Measurements from ENCODE around the gene COQ10A. TPM values are rescaled to one million over a fixed set of nuclear protein-coding genes. Genes with fewer than 3 reads are reported as not detected.
"Not testable (repeated sequence)": the region's sequence is repeated elsewhere in the genome, so short reads cannot be mapped to it uniquely, and the experiment has no call there.

The COQ10A gene
- total RNA-seq, 1 donor from 2014 or later: 7.1 TPM

- DNase-seq: no peak
Measured at GRCh38 chr12:56280849-56281248, 14.1 kb downstream of the COQ10A start.

GRCh38 chr12:56282030-56282429, 15.3 kb downstream of the COQ10A start:
- DNase-seq: no peak

- no peak for DNase-seq
Measured at GRCh38 chr12:56282579-56282978, 15.8 kb downstream of the COQ10A start.

GRCh38 chr12:56284263-56284662, 17.5 kb downstream of the COQ10A start:
- not testable (repeated sequence) for DNase-seq

GRCh38 chr12:56286044-56286830, 19.5 kb downstream of the COQ10A start:
- DNase-seq: no peak

GRCh38 chr12:56288705-56289387, 22.1 kb downstream of the COQ10A start:
- no peak for DNase-seq

GRCh38 chr12:56293795-56294194, 27.1 kb downstream of the COQ10A start:
- DNase-seq: no peak

- DNase-seq: no peak
Measured at GRCh38 chr12:56296295-56296694, 29.6 kb downstream of the COQ10A start.

- DNase-seq: no peak
Measured at GRCh38 chr12:56297400-56297799, 30.7 kb downstream of the COQ10A start.

- no peak for DNase-seq
Measured at GRCh38 chr12:56298828-56299227, 32.1 kb downstream of the COQ10A start.

- no peak for DNase-seq
Measured at GRCh38 chr12:56299308-56299852, 32.6 kb downstream of the COQ10A start.

GRCh38 chr12:56299853-56300643, 33.3 kb downstream of the COQ10A start, which contains the start of gene CS:
Gene CS, minus strand, starts transcription at chr12:56300330. Its CDS starts 129 bp downstream, at chr12:56300201.
- peak; percentile 98 for DNase-seq

- DNase-seq: peak; percentile 86
Measured at GRCh38 chr12:56300644-56301464, 34.1 kb downstream of the COQ10A start.

- no peak for DNase-seq
Measured at GRCh38 chr12:56304276-56304675, 37.5 kb downstream of the COQ10A start.

- no peak for DNase-seq
Measured at GRCh38 chr12:56304872-56305590, 38.3 kb downstream of the COQ10A start.

- DNase-seq: no peak
Measured at GRCh38 chr12:56307221-56307965, 40.7 kb downstream of the COQ10A start.

GRCh38 chr12:56308714-56309113, 42.0 kb downstream of the COQ10A start:
- DNase-seq: no peak

- DNase-seq: no peak
Measured at GRCh38 chr12:56311003-56311402, 44.3 kb downstream of the COQ10A start.

- peak; percentile 26 for DNase-seq
Measured at GRCh38 chr12:56315249-56315621, 48.5 kb downstream of the COQ10A start.
